GM21529 (cell line): ENCODE measurements around the gene DEFB112.

Experiments
- ATAC-seq: cut with Tn5 transposase; IDR thresholded peaks from one replicate; pipeline ENCODE4 v1.9.1; 2021; ENCODE audit not compliant: unreplicated experiment

Gene DEFB112

GRCh38 chr6:50003139-50003538 is 46.6 kb downstream of the DEFB112 start:
- ATAC-seq = no peak

GRCh38 chr6:49995278-49995677 is 54.5 kb downstream of the DEFB112 start:
- ATAC-seq = no peak
